K562 (cell line): ENCODE measurements around the gene MACF1. TPM values are rescaled to one million over a fixed set of nuclear protein-coding genes. Genes with fewer than 3 reads are reported as not detected.

Experiments
- CREM ChIP-seq: IDR thresholded peaks from 2 replicates; pipeline ENCODE4 v1.6.1; 2014; ENCODE audit warnings: antibody characterized with exemption, low read depth
- EGR1 ChIP-seq: fragments of 450-650 bp; conservative IDR thresholded peaks from 2 replicates; pipeline ENCODE4 v1.6.1; 2017; ENCODE audit warnings: mild to moderate bottlenecking
- FIP1L1 ChIP-seq: fragments of 200-400 bp; formaldehyde crosslinking; IDR thresholded peaks from 2 replicates; pipeline ENCODE4 v1.6.1; 2018; ENCODE audit warnings: mild to moderate bottlenecking, low read depth, low read length; ENCODE audit not compliant: poor library complexity, severe bottlenecking
- IFI16 ChIP-seq: fragments of 250-450 bp; sonication (Bioruptor Pico); IDR thresholded peaks from 2 replicates; pipeline ENCODE4 v2.1.2; 2022; ENCODE audit warnings: mild to moderate bottlenecking, inconsistent platforms
- L3MBTL2 ChIP-seq: fragments of 450-650 bp; IDR thresholded peaks from 2 replicates; pipeline ENCODE4 v1.6.1; 2016; ENCODE audit warnings: mild to moderate bottlenecking, moderate library complexity
- MAZ ChIP-seq, 2 experiments: fragments of 450-650 bp in 1 of 2; sonication (generic) in 1 of 2; formaldehyde crosslinking; IDR thresholded peaks in 1 of 2; conservative IDR thresholded peaks in 1 of 2; 2 replicates each; pipeline versions ENCODE4 v1.4.0 to v1.5.0; 2020; ENCODE audit warnings: mild to moderate bottlenecking in 1 of 2, missing genetic modification reagents in 1 of 2
- MCM3 ChIP-seq: fragments of 450-650 bp; IDR thresholded peaks from 2 replicates; pipeline ENCODE4 v1.6.1; 2016
- MEF2A ChIP-seq: IDR thresholded peaks from 2 replicates; pipeline ENCODE4 v1.6.1; 2011; ENCODE audit warnings: low read depth, mild to moderate bottlenecking, low read length, moderate library complexity; ENCODE audit not compliant: control insufficient read depth
- NCOA1 ChIP-seq: fragments of 450-650 bp; IDR thresholded peaks from 2 replicates; pipeline ENCODE4 v1.6.1; 2016; ENCODE audit warnings: low read depth
- POLR2AphosphoS2 ChIP-seq: IDR thresholded peaks from 2 replicates; pipeline ENCODE4 v1.6.1; 2012; ENCODE audit warnings: low read length, improper control_type of control experiment
- RBBP5 ChIP-seq: fragments of 200-600 bp; sonication (generic); IDR thresholded peaks from 2 replicates; pipeline ENCODE4 v1.6.1; 2012; ENCODE audit warnings: borderline replicate concordance, mild to moderate bottlenecking, low read length, control low read depth, inconsistent platforms; ENCODE audit not compliant: insufficient read depth, poor library complexity, severe bottlenecking
- RBM22 ChIP-seq: fragments of 200-400 bp; formaldehyde crosslinking; IDR thresholded peaks from 2 replicates; pipeline ENCODE4 v1.6.1; 2018; ENCODE audit warnings: low read length, low read depth; ENCODE audit not compliant: poor library complexity, severe bottlenecking
- RNF2 ChIP-seq: sonication (generic); IDR thresholded peaks from 2 replicates; pipeline ENCODE4 v1.6.1; 2016
- SIN3A ChIP-seq, 2 experiments: fragments of 150-350 bp in 1 of 2; IDR thresholded peaks; 2 replicates each; pipeline ENCODE4 v1.6.1; 2011 to 2016; ENCODE audit warnings: borderline replicate concordance in 2 of 2, low read depth in 2 of 2, low read length in 2 of 2, mild to moderate bottlenecking in 2 of 2, moderate library complexity in 2 of 2; ENCODE audit not compliant: control insufficient read depth in 1 of 2
- SMAD4 ChIP-seq: fragments of 250-450 bp; sonication (Bioruptor Pico); conservative IDR thresholded peaks from 2 replicates; pipeline ENCODE4 v1.8.0; 2021; ENCODE audit warnings: inconsistent platforms, mild to moderate bottlenecking, moderate library complexity
- SMARCB1 ChIP-seq: IDR thresholded peaks from 2 replicates; pipeline ENCODE4 v1.6.1; 2011; ENCODE audit warnings: improper control_type of control experiment, low read depth; ENCODE audit not compliant: insufficient read length
- TAF1 ChIP-seq: IDR thresholded peaks from 2 replicates; pipeline ENCODE4 v1.6.1; 2011; ENCODE audit warnings: mild to moderate bottlenecking, low read length, moderate library complexity; ENCODE audit not compliant: insufficient read depth, control insufficient read depth, severe bottlenecking; ENCODE audit errors: extremely low read depth
- ZBTB7A ChIP-seq: IDR thresholded peaks from 2 replicates; pipeline ENCODE4 v1.6.1; 2011; ENCODE audit warnings: low read depth, mild to moderate bottlenecking, low read length, moderate library complexity, borderline replicate concordance; ENCODE audit not compliant: control insufficient read depth
- ZNF133 ChIP-seq: fragments of 250-450 bp; sonication (Bioruptor Pico); IDR thresholded peaks from 2 replicates; pipeline ENCODE4 v1.4.0; 2020; ENCODE audit warnings: mild to moderate bottlenecking
- ZNF311 ChIP-seq: fragments of 250-450 bp; sonication (Bioruptor Pico); IDR thresholded peaks from 2 replicates; pipeline ENCODE4 v1.4.0; 2020; ENCODE audit warnings: mild to moderate bottlenecking, moderate library complexity
- ZNF77 ChIP-seq: fragments of 250-450 bp; sonication (Bioruptor Pico); IDR thresholded peaks from 2 replicates; pipeline ENCODE4 v1.5.0; 2020
- polyA plus RNA-seq, 8 experiments: library from polyadenylated mRNA; depleted of rRNA in 4 of 8; stranded (reverse) in 5 of 8; unstranded in 3 of 8; fragments of >200 nt; fragmentation: Nextera tagmentation in 2 of 8; fragmentation: Illumina TruSeq in 1 of 8; extraction: Ambion mirVana in 2 of 8; extraction: Trizol in 1 of 8; gene quantifications; 2 replicates each; pipeline versions ENCODE4 v1.2.1 to v1.2.3, GENCODE V29; 2011 to 2014; ENCODE audit warnings: inconsistent platforms in 1 of 8, missing spikeins in 1 of 8
- total RNA-seq, 7 experiments: library from RNA; depleted of rRNA in 6 of 7; stranded (reverse); fragments of >200 nt in 6 of 7; fragmentation: Illumina TruSeq in 2 of 7; extraction: Trizol in 2 of 7; gene quantifications; 2 replicates each; pipeline versions ENCODE4 v1.2.1 to v1.2.3, GENCODE V29; 2011 to 2021; ENCODE audit warnings: low replicate concordance in 1 of 7
- TF ChIP-seq, protein P1 (sequence below): fragments of 450-650 bp; IDR thresholded peaks from 2 replicates; pipeline ENCODE4 v1.6.1; 2018; ENCODE audit not compliant: partially characterized antibody
- TF ChIP-seq, protein P2 (sequence below): fragments of 200-800 bp; sonication (Bioruptor generic); IDR thresholded peaks from 2 replicates; pipeline ENCODE4 v1.6.1; 2017; ENCODE audit warnings: missing genetic modification characterization, missing compliant biosample characterization

MACF1 gene
- total and polyA plus RNA-seq, 9 of the 15 experiments (the other 6 are each of a cell fraction or from before 2014, with no cell fraction given), result 13.2 to 232 (median 112) TPM

DNA sequence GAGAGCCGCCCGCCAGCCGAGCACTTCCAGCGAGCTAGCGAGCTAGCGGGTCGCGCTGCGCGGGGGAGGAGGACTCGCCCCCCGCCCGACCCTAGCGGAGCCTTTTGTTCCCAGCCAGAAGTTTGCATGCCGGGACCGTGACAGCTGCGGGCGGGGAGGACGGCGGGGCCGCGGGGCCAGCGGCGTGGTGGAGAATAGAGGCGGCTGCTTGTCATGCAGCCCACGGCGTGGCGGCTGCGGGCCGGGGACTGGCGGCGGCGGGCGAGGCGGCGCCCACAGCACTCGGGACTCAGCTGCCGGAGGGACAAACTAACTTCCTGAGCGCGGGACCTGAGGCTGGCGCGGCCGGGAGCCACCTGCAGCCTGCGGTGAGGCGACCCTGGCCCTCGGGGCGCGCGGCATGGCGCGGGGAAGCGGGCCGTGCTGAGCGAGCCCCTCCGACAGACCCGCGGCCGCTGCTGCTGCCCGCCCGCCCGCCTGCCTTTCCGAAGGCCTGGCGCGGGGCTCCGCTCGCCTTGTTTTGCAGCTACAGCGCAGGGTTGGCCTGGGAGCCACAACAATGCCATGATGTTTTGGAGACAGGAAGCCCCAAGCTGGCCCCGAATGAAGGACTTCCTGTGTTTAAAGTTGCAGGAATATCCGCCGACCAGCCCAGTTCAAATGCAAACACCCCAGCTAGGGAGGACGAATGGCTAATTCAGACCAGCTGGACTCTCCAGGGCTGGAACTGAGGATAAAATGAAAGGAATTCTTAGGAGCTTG lies 204.7 kb downstream of the MACF1 start (continued):
- TF ChIP-seq MAZ (CRISPR knock-in tag; conservative IDR thresholded peaks at IDR 0.05 in 1 of 2, IDR thresholded peaks at IDR 0.05 in 1 of 2) (peak in 1 of 2 experiments; percentile 60; a peak in 2 of 4 replicates), SMARCB1 (no peak), FIP1L1 (no peak), RBBP5 (no peak), RNF2 (no peak), TAF1 (peak; percentile 34), CREM (0 out of 2 replicates have a peak, but pooled peaks have one; percentile 0), RBM22 (peak; percentile 56), ZNF133 (CRISPR knock-in tag) (no peak), SIN3A (IDR thresholded peaks at IDR 0.05; ENCODE audit: borderline replicate concordance in 2 of 2, control insufficient read depth in 1 of 2, low read depth in 2 of 2, low read length in 2 of 2) (peak; percentile 29 to 77; a peak in 1 of 4 replicates), POLR2AphosphoS2 (no peak), NCOA1 (no peak), IFI16 (CRISPR knock-in tag) (no peak), ZBTB7A (peak; percentile 84), ZNF77 (CRISPR knock-in tag) (no peak), MCM3 (no peak), MEF2A (no peak), SMAD4 (CRISPR knock-in tag) (peak; percentile 45; the same call in 1 of the 2 replicates), ZNF311 (CRISPR knock-in tag) (no peak), EGR1 (peak; percentile 41), L3MBTL2 (peak; percentile 36; the same call in 1 of the 2 replicates)
- TF ChIP-seq, protein P1, sequence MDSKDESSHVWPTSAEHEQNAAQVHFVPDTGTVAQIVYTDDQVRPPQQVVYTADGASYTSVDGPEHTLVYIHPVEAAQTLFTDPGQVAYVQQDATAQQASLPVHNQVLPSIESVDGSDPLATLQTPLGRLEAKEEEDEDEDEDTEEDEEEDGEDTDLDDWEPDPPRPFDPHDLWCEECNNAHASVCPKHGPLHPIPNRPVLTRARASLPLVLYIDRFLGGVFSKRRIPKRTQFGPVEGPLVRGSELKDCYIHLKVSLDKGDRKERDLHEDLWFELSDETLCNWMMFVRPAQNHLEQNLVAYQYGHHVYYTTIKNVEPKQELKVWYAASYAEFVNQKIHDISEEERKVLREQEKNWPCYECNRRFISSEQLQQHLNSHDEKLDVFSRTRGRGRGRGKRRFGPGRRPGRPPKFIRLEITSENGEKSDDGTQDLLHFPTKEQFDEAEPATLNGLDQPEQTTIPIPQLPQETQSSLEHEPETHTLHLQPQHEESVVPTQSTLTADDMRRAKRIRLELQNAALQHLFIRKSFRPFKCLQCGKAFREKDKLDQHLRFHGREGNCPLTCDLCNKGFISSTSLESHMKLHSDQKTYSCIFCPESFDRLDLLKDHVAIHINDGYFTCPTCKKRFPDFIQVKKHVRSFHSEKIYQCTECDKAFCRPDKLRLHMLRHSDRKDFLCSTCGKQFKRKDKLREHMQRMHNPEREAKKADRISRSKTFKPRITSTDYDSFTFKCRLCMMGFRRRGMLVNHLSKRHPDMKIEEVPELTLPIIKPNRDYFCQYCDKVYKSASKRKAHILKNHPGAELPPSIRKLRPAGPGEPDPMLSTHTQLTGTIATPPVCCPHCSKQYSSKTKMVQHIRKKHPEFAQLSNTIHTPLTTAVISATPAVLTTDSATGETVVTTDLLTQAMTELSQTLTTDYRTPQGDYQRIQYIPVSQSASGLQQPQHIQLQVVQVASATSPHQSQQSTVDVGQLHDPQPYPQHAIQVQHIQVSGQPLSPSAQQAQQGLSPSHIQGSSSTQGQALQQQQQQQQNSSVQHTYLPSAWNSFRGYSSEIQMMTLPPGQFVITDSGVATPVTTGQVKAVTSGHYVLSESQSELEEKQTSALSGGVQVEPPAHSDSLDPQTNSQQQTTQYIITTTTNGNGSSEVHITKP, result no peak
- TF ChIP-seq, protein P2, sequence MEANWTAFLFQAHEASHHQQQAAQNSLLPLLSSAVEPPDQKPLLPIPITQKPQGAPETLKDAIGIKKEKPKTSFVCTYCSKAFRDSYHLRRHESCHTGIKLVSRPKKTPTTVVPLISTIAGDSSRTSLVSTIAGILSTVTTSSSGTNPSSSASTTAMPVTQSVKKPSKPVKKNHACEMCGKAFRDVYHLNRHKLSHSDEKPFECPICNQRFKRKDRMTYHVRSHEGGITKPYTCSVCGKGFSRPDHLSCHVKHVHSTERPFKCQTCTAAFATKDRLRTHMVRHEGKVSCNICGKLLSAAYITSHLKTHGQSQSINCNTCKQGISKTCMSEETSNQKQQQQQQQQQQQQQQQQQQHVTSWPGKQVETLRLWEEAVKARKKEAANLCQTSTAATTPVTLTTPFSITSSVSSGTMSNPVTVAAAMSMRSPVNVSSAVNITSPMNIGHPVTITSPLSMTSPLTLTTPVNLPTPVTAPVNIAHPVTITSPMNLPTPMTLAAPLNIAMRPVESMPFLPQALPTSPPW (CRISPR knock-in tag), result peak; percentile 64
